Liver (tissue), 9 donors: ENCODE measurements around the gene TNFRSF8. TPM values are rescaled to one million over a fixed set of nuclear protein-coding genes. Genes with fewer than 3 reads are reported as not detected.
A peak's percentile ranks its signal among the peaks of the same experiment; 100 is the strongest.

ENCODE experiments used
- DNase-seq: peaks from one replicate; pipeline ENCODE4 v3.0.0-alpha.2; 2017; ENCODE audit warnings: low spot score
- H3K27ac ChIP-seq, 2 donors: one replicate each; pipeline ENCODE4 v1.7.0; 2013; ENCODE audit warnings: inconsistent platforms in 2 of 2, low read length in 2 of 2, control low read depth in 1 of 2, low read depth in 1 of 2, mild to moderate bottlenecking in 1 of 2
- H3K27me3 ChIP-seq, 4 donors: one replicate each; pipeline versions ENCODE4 v1.6.1 to v1.7.0; 2013; ENCODE audit warnings: low read length in 3 of 4, inconsistent platforms in 1 of 4, mild to moderate bottlenecking in 1 of 4, moderate library complexity in 1 of 4; ENCODE audit not compliant: control insufficient read depth in 4 of 4, insufficient read depth in 4 of 4
- H3K36me3 ChIP-seq, 4 donors: one replicate each; pipeline versions ENCODE4 v1.6.1 to v1.7.0; 2013; ENCODE audit warnings: low read length in 3 of 4, mild to moderate bottlenecking in 3 of 4, low read depth in 1 of 4, moderate library complexity in 1 of 4; ENCODE audit not compliant: control insufficient read depth in 4 of 4, insufficient read depth in 3 of 4
- H3K4me1 ChIP-seq, 4 donors: one replicate each; pipeline versions ENCODE4 v1.6.1 to v1.7.0; 2013; ENCODE audit warnings: low read length in 3 of 4, mild to moderate bottlenecking in 3 of 4, moderate library complexity in 1 of 4; ENCODE audit not compliant: control insufficient read depth in 4 of 4, insufficient read depth in 4 of 4
- H3K4me3 ChIP-seq, 3 donors: one replicate each; pipeline versions ENCODE4 v1.6.1 to v1.7.0; 2013; ENCODE audit warnings: low read length in 3 of 3, control low read depth in 1 of 3, low read depth in 1 of 3, mild to moderate bottlenecking in 1 of 3
- H3K9ac ChIP-seq, 2 donors: one replicate each; pipeline ENCODE4 v1.7.0; 2013; ENCODE audit warnings: low read length in 2 of 2, mild to moderate bottlenecking in 2 of 2, moderate library complexity in 2 of 2, control low read depth in 1 of 2, low read depth in 1 of 2
- H3K9me3 ChIP-seq, 4 donors: one replicate each; pipeline versions ENCODE4 v1.6.1 to v1.7.0; 2013; ENCODE audit warnings: low read length in 3 of 4; ENCODE audit not compliant: control insufficient read depth in 4 of 4
- ATF3 ChIP-seq: IDR thresholded peaks from 2 replicates; pipeline ENCODE4 v1.6.1; 2016; ENCODE audit warnings: antibody characterized with exemption
- CTCF ChIP-seq: fragments of 150-350 bp; IDR thresholded peaks from 2 replicates; pipeline ENCODE4 v1.5.1; 2017; ENCODE audit warnings: improper control_type of control experiment, low read depth, low read length; ENCODE audit not compliant: missing input control
- EGR1 ChIP-seq, 2 donors: IDR thresholded peaks; 2 replicates each; pipeline ENCODE4 v1.6.1; 2016 to 2018; ENCODE audit warnings: antibody characterized with exemption in 2 of 2, low read depth in 2 of 2
- FOXA1 ChIP-seq: IDR thresholded peaks from 2 replicates; pipeline ENCODE4 v1.6.1; 2016; ENCODE audit warnings: antibody characterized with exemption
- FOXA2 ChIP-seq: IDR thresholded peaks from 2 replicates; pipeline ENCODE4 v1.6.1; 2016; ENCODE audit warnings: antibody characterized with exemption
- GABPA ChIP-seq, 2 donors: IDR thresholded peaks in 1 of 2; conservative IDR thresholded peaks in 1 of 2; 2 replicates each; pipeline ENCODE4 v1.6.1; 2016; ENCODE audit warnings: antibody characterized with exemption in 2 of 2, mild to moderate bottlenecking in 1 of 2, moderate library complexity in 1 of 2
- HNF4A ChIP-seq, 2 donors: conservative IDR thresholded peaks; 2 replicates each; pipeline ENCODE4 v1.6.1; 2016; ENCODE audit warnings: antibody characterized with exemption in 2 of 2, mild to moderate bottlenecking in 2 of 2
- HNF4G ChIP-seq: IDR thresholded peaks from 2 replicates; pipeline ENCODE4 v1.6.1; 2016; ENCODE audit warnings: antibody characterized with exemption
- JUND ChIP-seq, 2 donors: IDR thresholded peaks; 2 replicates each; pipeline ENCODE4 v1.6.1; 2016; ENCODE audit warnings: antibody characterized with exemption in 2 of 2
- MAX ChIP-seq: IDR thresholded peaks from 2 replicates; pipeline ENCODE4 v1.6.1; 2016; ENCODE audit warnings: antibody characterized with exemption
- NR2F2 ChIP-seq: IDR thresholded peaks from 2 replicates; pipeline ENCODE4 v1.6.1; 2016; ENCODE audit warnings: antibody characterized with exemption
- RAD21 ChIP-seq, 2 donors: IDR thresholded peaks; 2 replicates each; pipeline ENCODE4 v1.6.1; 2016; ENCODE audit warnings: antibody characterized with exemption in 2 of 2, mild to moderate bottlenecking in 2 of 2
- REST ChIP-seq: IDR thresholded peaks from 2 replicates; pipeline ENCODE4 v1.6.1; 2016; ENCODE audit warnings: antibody characterized with exemption, mild to moderate bottlenecking
- RXRA ChIP-seq, 2 donors: IDR thresholded peaks; 2 replicates each; pipeline ENCODE4 v1.6.1; 2017 to 2018; ENCODE audit warnings: antibody characterized with exemption in 2 of 2, mild to moderate bottlenecking in 1 of 2
- SP1 ChIP-seq: IDR thresholded peaks from 2 replicates; pipeline ENCODE4 v1.6.1; 2018; ENCODE audit warnings: antibody characterized with exemption, mild to moderate bottlenecking
- TAF1 ChIP-seq: conservative IDR thresholded peaks from 2 replicates; pipeline ENCODE4 v1.6.1; 2016; ENCODE audit warnings: antibody characterized with exemption, mild to moderate bottlenecking
- YY1 ChIP-seq: IDR thresholded peaks from 2 replicates; pipeline ENCODE4 v1.6.1; 2016; ENCODE audit warnings: antibody characterized with exemption, mild to moderate bottlenecking
- ZBTB33 ChIP-seq: IDR thresholded peaks from 2 replicates; pipeline ENCODE4 v1.6.1; 2016; ENCODE audit warnings: antibody characterized with exemption
- WGBS: extraction: QIAGEN DNeasy Blood & Tissue Kit; methylation state at CpG from one replicate; pipeline ENCODE4 v1.1.7; 2013; 5-methylcytosine and 5-hydroxymethylcytosine counted together
- polyA plus RNA-seq, 2 donors: library from polyadenylated mRNA; stranded (reverse) in 1 of 2; unstranded in 1 of 2; fragments of 200-250 nt in 1 of 2; fragments of >200 nt in 1 of 2; fragmentation: Nextera tagmentation in 1 of 2; extraction: Ambion mirVana in 1 of 2; gene quantifications; one replicate each; pipeline versions ENCODE4 v1.2.1 to v1.2.3, GENCODE V29; 2013 to 2015
- total RNA-seq, 2 donors: library from RNA; depleted of rRNA; stranded (reverse); fragments of >200 nt; gene quantifications; one replicate each; pipeline ENCODE4 v1.2.3, GENCODE V29; 2014
- donor health status: healthy.
- donor health status: healthy.
- donor health status: healthy.
- donor health status: healthy.
- donor health status: healthy.

Gene TNFRSF8
- total and polyA plus RNA-seq, 4 donors, result 0.08 to 0.19 (median 0.12) TPM

GRCh38 chr1:12170263-12170671 lies 107.2 kb downstream of the TNFRSF8 start:
- Histone ChIP-seq H3K4me1 (peaks cover 8 to 69% (median 33%) of the 10 kb centered on the region in 4 donors), H3K9me3 (no peaks in the 10 kb centered on the region), H3K4me3 (no peak overlapping the region), H3K27ac (peak overlapping the region; percentile 80 to 96), H3K27me3 (no peaks in the 10 kb centered on the region), H3K9ac (no peak overlapping the region), H3K36me3 (no peaks in the 10 kb centered on the region)
- TF ChIP-seq JUND (IDR thresholded peaks at IDR 0.05), result peak; percentile 95 to 98
- TF ChIP-seq GABPA (IDR thresholded peaks at IDR 0.05 in 1 of 2, conservative IDR thresholded peaks at IDR 0.05 in 1 of 2), result peak in 1 of 2 donors; percentile 41
- peak; percentile 64 to 68 for TF ChIP-seq RAD21 (IDR thresholded peaks at IDR 0.05)
- TF ChIP-seq RXRA (IDR thresholded peaks at IDR 0.05), result peak; percentile 100
- TF ChIP-seq TAF1, result no peak
- TF ChIP-seq HNF4G, result peak; percentile 81
- peak; percentile 77 for TF ChIP-seq YY1
- TF ChIP-seq CTCF, result no peak
- TF ChIP-seq ATF3, result peak; percentile 89
- peak; percentile 96 to 98 for TF ChIP-seq HNF4A (conservative IDR thresholded peaks at IDR 0.05)
- TF ChIP-seq NR2F2, result peak; percentile 96
- TF ChIP-seq ZBTB33, result peak; percentile 90
- peak; percentile 78 for TF ChIP-seq FOXA1
- TF ChIP-seq EGR1 (IDR thresholded peaks at IDR 0.05; ENCODE audit: low read depth in 2 of 2), result peak in 1 of 2 donors; percentile 97
- peak; percentile 83 for TF ChIP-seq MAX
- peak; percentile 79 for TF ChIP-seq FOXA2
- TF ChIP-seq SP1, result peak; percentile 98
- TF ChIP-seq REST, result peak; percentile 91
- WGBS, result 30% methylated on average over 9 of the region's 9 CpGs
- no peak for DNase-seq
